B cell (primary cell): ENCODE data around the gene RIPOR1.

ENCODE experiments used
- EZH2 ChIP-seq: IDR thresholded peaks from 2 replicates; pipeline ENCODE4 v1.6.1; 2012; ENCODE audit warnings: borderline replicate concordance, low read depth, mild to moderate bottlenecking, moderate library complexity, low read length; ENCODE audit not compliant: insufficient read depth, poor library complexity, severe bottlenecking
- TF ChIP-seq, protein P1 (sequence below): fragments of 200-600 bp; IDR thresholded peaks from one replicate; pipeline ENCODE4 v1.8.0; 2022; ENCODE audit warnings: antibody characterized with exemption, mild to moderate bottlenecking

DNA sequence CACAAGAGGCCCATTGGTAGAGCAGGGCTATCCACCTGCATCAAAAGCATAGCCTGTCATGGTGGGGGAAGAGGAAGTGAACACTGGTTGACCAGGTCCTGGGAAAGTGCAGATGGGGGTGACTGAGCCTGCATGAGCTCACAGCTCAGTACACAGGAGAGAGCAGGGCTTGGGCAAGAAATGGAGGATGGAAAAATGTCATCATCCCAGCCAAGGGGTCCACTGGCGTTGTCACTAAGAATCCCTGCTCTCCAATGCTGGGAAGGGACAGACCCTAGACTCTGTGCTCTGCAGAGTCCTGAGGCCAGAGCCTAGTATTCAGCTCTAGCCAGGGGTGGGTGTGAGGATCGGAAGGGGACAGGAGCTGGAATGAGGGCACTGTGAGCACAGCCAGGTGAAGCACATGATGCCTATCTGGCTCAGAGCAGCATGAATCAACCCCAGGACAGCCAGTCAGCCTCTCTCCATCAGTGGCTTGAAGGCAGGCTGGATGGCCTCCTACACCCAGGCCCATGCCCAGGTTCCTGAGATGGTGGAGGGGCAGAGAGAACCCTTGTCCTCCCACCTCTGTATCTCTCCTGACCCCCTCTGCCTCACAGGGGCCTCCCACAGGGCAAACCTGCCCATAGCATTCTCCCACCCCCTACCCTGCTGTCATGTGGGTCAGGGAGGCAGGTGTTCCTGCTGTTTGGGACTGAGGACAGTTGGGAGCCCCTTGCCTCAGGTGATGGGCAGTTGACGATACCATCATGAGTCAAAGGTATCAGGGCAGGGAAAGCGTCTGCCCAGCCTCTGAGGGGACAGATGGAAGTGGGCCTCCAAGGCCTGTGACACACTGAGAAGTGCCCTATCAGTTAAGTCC lies 19.9 kb downstream of the RIPOR1 start:
- TF ChIP-seq, protein P1, sequence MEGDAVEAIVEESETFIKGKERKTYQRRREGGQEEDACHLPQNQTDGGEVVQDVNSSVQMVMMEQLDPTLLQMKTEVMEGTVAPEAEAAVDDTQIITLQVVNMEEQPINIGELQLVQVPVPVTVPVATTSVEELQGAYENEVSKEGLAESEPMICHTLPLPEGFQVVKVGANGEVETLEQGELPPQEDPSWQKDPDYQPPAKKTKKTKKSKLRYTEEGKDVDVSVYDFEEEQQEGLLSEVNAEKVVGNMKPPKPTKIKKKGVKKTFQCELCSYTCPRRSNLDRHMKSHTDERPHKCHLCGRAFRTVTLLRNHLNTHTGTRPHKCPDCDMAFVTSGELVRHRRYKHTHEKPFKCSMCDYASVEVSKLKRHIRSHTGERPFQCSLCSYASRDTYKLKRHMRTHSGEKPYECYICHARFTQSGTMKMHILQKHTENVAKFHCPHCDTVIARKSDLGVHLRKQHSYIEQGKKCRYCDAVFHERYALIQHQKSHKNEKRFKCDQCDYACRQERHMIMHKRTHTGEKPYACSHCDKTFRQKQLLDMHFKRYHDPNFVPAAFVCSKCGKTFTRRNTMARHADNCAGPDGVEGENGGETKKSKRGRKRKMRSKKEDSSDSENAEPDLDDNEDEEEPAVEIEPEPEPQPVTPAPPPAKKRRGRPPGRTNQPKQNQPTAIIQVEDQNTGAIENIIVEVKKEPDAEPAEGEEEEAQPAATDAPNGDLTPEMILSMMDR, result no peak
- no peak for TF ChIP-seq EZH2
